GM21381 (cell line): ENCODE measurements around the gene TSPAN17.
"Not testable (repeated sequence)": the region's sequence is repeated elsewhere in the genome, so short reads cannot be mapped to it uniquely, and the experiment has no call there.

Experiments
- ATAC-seq: cut with Tn5 transposase; IDR thresholded peaks from one replicate; pipeline ENCODE4 v1.9.1; 2021; ENCODE audit warnings: mild to moderate bottlenecking, moderate library complexity; ENCODE audit not compliant: unreplicated experiment

TSPAN17 gene

GRCh38 chr5:176647030-176647842 is at the start of gene TSPAN17:
TSPAN17 (plus strand) TSS chr5:176647484; CDS start chr5:176647616, 132 bp downstream.
- peak; percentile 92 for ATAC-seq

GRCh38 chr5:176599749-176600430 is 47.4 kb upstream of the TSPAN17 start:
- ATAC-seq, result not testable (repeated sequence)

GRCh38 chr5:176601901-176602482 is 45.3 kb upstream of the TSPAN17 start:
- ATAC-seq, result no peak

- no peak for ATAC-seq
Observed at GRCh38 chr5:176603091-176603490, 44.2 kb upstream of the TSPAN17 start.

- no peak for ATAC-seq
Observed at GRCh38 chr5:176606032-176606431, 41.3 kb upstream of the TSPAN17 start.

GRCh38 chr5:176606875-176607274 is 40.4 kb upstream of the TSPAN17 start:
- no peak for ATAC-seq

- no peak for ATAC-seq
Observed at GRCh38 chr5:176608142-176608705, 39.1 kb upstream of the TSPAN17 start.

GRCh38 chr5:176608937-176609723 is 38.2 kb upstream of the TSPAN17 start:
- ATAC-seq, result peak; percentile 5

- ATAC-seq, result peak; percentile 71
Observed at GRCh38 chr5:176609724-176610434, 37.4 kb upstream of the TSPAN17 start, which contains the start of gene GPRIN1. GPRIN1 (minus strand) TSS chr5:176610156; CDS start chr5:176599834, 10,322 bp downstream.

GRCh38 chr5:176610435-176610773 is 36.9 kb upstream of the TSPAN17 start:
- ATAC-seq, result peak; percentile 6

GRCh38 chr5:176611435-176611834 is 35.8 kb upstream of the TSPAN17 start:
- no peak for ATAC-seq

GRCh38 chr5:176612008-176612407 is 35.3 kb upstream of the TSPAN17 start:
- no peak for ATAC-seq

GRCh38 chr5:176612855-176613254 is 34.4 kb upstream of the TSPAN17 start:
- ATAC-seq, result no peak

- ATAC-seq, result no peak
Observed at GRCh38 chr5:176614805-176615478, 32.3 kb upstream of the TSPAN17 start.

- ATAC-seq, result no peak
Observed at GRCh38 chr5:176616511-176616910, 30.8 kb upstream of the TSPAN17 start.

- ATAC-seq, result no peak
Observed at GRCh38 chr5:176618783-176619182, 28.5 kb upstream of the TSPAN17 start.

GRCh38 chr5:176619203-176619568 is 28.1 kb upstream of the TSPAN17 start:
- peak; percentile 79 for ATAC-seq

- ATAC-seq, result no peak
Observed at GRCh38 chr5:176619569-176620332, 27.5 kb upstream of the TSPAN17 start.
